ENCODE measurements around the gene ZCCHC2. TPM values are rescaled to one million over a fixed set of nuclear protein-coding genes. Genes with fewer than 3 reads are reported as not detected.

Gene ZCCHC2
- total RNA-seq, 1 experiment from 2014 or later, result 3.1 TPM

DNA sequence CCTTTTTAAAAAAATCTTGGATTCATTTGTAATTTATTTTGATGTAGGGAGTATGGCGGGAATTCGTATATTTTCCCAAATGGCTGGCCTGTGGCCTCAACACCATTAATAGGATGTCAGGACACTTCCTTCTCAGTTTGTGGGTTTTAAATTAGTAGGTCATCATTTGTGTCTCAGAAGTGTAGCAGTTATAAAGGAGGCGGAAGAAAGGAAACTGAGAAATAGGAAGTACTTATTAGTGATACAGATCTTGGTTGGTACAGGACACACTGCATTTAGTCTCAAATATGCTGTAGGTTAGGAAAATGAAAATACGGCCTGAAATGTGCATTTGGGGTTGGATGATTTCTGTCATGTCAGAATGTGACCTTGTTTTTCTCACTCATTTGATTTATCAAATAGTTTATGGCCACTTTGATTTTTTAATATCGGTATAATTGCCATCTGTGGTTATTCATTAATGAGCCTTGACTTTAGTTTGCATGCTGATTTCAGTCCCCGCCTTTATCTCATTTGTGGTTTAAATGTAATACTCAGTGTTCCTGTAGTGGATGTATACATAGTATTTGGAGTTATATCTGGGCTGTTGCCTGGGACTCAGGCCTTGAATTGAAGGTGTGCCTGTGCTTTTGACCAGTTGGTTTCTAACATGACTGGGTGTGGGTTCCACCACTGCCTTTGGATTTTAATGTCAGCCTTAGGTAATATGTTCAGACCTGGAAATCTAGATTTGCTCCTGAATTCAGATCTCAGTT lies 31.4 kb downstream of the ZCCHC2 start:
- Histone ChIP-seq H3K27me3 (no peaks in the 10 kb centered on the region), H3K4me3 (no peak overlapping the region), H3K9me3 (no peaks in the 10 kb centered on the region), H3K36me3 (peaks cover 10% of the 10 kb centered on the region)
- DNase-seq, result no peak

- no peaks in the 10 kb centered on the region for H3K27me3 ChIP-seq
- no peaks in the 10 kb centered on the region for H3K9me3 ChIP-seq
- H3K36me3 ChIP-seq, result peaks cover 10% of the 10 kb centered on the region
- no peak overlapping the region for H3K4me3 ChIP-seq
- DNase-seq, result no peak
Measured at GRCh38 chr18:62555135-62555534, 32.3 kb downstream of the ZCCHC2 start.

DNA sequence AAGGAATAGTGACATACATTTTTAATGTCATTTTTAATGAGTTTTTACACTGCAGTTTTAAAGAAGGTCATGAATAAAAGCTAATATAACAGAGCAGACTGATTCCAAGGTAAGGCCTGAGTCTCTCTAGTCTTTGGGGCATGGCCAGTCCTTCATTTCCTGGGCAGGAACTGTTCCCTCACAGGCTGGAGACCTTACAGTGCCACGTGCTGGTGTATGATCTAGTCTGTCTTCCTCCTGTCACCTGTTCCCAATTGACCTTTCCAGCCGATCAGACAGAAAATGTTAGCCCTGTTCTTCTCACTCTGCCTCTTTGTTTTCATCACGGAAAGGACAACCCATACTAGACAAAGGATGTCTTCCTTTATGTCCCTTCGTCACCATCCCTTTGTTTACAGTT lies 33.6 kb downstream of the ZCCHC2 start:
- no peaks in the 10 kb centered on the region for H3K27me3 ChIP-seq
- no peaks in the 10 kb centered on the region for H3K9me3 ChIP-seq
- DNase-seq, result no peak
- no peak overlapping the region for H3K4me3 ChIP-seq
- H3K36me3 ChIP-seq, result peaks cover 10% of the 10 kb centered on the region

DNA sequence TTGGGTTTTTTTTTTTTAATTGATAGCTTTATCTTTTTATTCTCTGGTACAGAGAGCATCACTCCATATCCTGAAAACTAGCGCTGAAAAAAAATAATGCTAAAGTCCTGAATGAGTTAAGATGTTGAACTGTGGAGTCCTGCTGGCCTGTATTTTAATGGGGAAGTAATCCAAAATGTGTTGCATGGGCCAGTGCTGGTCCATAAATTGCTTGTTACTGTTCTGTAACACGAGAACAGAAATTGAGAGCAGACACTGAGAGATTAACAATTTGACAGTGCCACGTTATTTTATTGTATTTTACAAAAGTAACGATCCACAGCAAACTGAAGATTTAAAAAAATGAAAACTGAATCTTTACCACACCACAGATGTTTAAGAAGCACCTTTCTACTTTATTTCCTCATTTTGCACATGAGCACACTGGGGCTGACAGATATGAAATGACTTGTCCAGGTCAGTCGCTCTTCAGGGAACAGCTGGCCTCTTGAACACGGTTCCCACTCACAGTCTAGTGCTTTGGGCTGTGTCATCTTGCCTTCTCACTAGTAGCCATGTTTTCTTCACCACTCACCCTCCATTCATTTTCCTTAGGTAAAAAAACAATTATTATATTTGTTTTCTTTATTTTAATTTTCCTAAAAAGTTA lies 35.3 kb downstream of the ZCCHC2 start:
- no peaks in the 10 kb centered on the region for H3K9me3 ChIP-seq
- DNase-seq, result no peak
- H3K4me3 ChIP-seq, result no peak overlapping the region
- peaks cover 14% of the 10 kb centered on the region for H3K36me3 ChIP-seq
- H3K27me3 ChIP-seq, result no peaks in the 10 kb centered on the region

DNA sequence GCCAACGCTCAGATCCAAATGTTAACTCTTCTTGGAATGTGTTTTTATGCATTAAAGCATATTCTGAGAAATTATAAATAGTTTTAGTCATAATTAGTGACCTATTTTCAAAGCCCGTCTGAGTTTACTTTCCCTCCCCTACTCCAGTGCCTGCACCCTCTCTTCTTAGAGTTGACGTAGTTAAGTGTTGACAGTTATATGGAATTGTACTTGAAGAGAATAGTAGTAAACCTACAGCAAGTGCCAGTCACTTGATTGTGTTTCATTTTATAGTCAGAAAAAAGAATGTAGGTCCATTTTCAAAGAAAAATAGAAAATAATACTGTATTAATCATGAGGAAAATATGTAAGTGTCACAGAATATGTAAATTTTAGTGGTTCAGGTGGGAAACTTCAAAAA lies 41.2 kb downstream of the ZCCHC2 start:
- DNase-seq, result no peak
- H3K27me3 ChIP-seq, result no peaks in the 10 kb centered on the region
- no peak overlapping the region for H3K4me3 ChIP-seq
- peaks cover 24% of the 10 kb centered on the region for H3K36me3 ChIP-seq
- no peaks in the 10 kb centered on the region for H3K9me3 ChIP-seq

- H3K27me3 ChIP-seq, result no peaks in the 10 kb centered on the region
- H3K9me3 ChIP-seq, result no peaks in the 10 kb centered on the region; the same call in 1 of the 2 replicates
- peaks cover 35% of the 10 kb centered on the region for H3K36me3 ChIP-seq
- DNase-seq, result peak; percentile 14
- H3K4me3 ChIP-seq, result no peak overlapping the region
Measured at GRCh38 chr18:62566199-62566598, 43.4 kb downstream of the ZCCHC2 start.

- no peaks in the 10 kb centered on the region for H3K27me3 ChIP-seq
- H3K9me3 ChIP-seq, result no peaks in the 10 kb centered on the region; the same call in 1 of the 2 replicates
- no peak for DNase-seq
- H3K36me3 ChIP-seq, result peaks cover 38% of the 10 kb centered on the region
- H3K4me3 ChIP-seq, result no peak overlapping the region
Measured at GRCh38 chr18:62566818-62567217, 44.0 kb downstream of the ZCCHC2 start.

DNA sequence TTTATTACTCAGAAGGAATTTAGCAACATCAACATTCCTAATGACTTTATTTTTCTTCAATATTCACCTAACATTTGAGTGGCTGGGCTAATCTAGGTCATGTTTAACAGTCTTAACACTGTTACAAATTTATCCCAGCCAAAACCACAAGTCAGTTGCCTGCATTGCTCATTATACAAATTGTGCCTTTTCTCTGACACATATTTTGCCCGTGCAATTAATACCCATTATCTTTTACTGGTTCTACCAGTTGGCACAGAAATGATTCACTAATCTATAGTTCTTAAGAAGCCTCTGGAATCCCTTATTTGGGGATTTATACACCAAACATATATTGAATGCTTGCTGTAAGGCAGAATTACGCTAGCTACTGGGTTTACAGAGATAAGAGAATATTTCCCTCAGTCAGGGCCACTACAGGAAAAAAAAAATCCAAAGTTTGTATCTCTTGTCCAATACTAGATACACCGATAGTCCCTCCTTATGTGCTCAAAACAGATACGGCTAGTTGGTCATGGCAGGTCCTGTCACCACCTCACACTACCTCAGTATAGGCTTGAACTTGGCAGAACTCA lies 46.3 kb downstream of the ZCCHC2 start:
- DNase-seq, result no peak
- H3K36me3 ChIP-seq, result peaks cover 37% of the 10 kb centered on the region

GRCh38 chr18:62571037-62571436 lies 48.2 kb downstream of the ZCCHC2 start:
- Histone ChIP-seq H3K4me3 (no peak overlapping the region), H3K36me3 (peaks cover 32% of the 10 kb centered on the region), H3K27me3 (no peaks in the 10 kb centered on the region), H3K9me3 (no peaks in the 10 kb centered on the region; the same call in 1 of the 2 replicates)
- DNase-seq, result no peak

More for the DNA sequence above, 46.3 kb downstream of the ZCCHC2 start:
- no peaks in the 10 kb centered on the region for H3K27me3 ChIP-seq
- H3K9me3 ChIP-seq, result no peaks in the 10 kb centered on the region; the same call in 1 of the 2 replicates
- H3K4me3 ChIP-seq, result no peak overlapping the region

- peaks cover 29% of the 10 kb centered on the region for H3K36me3 ChIP-seq
- H3K27me3 ChIP-seq, result no peaks in the 10 kb centered on the region
- H3K9me3 ChIP-seq, result no peaks in the 10 kb centered on the region; the same call in 1 of the 2 replicates
- no peak overlapping the region for H3K4me3 ChIP-seq
- no peak for DNase-seq
Measured at GRCh38 chr18:62571648-62572047, 48.8 kb downstream of the ZCCHC2 start.

DNA sequence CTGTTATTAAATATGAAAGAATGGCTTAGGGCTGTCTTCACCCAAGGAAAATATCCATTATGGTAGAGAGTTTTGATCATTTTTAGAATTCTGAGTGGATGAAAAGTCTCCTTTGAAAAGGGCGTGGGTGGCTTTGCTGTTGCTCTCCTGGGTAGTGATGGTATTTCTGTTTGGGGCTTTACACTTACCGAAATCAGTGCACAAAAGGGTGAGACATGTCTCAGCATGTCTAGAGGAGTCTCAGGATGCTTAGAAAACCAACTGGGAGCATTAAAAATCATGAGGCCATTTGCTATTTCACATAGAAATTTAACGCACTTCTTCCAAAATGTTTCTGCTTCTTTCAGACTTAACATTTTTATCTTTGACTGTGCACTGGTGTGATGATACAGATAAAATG lies 49.6 kb downstream of the ZCCHC2 start:
- peaks cover 25% of the 10 kb centered on the region for H3K36me3 ChIP-seq
- H3K9me3 ChIP-seq, result no peaks in the 10 kb centered on the region; the same call in 1 of the 2 replicates
- no peak overlapping the region for H3K4me3 ChIP-seq
- no peaks in the 10 kb centered on the region for H3K27me3 ChIP-seq
- DNase-seq, result no peak

GRCh38 chr18:62574776-62575175 lies 52.0 kb downstream of the ZCCHC2 start:
- Histone ChIP-seq H3K36me3 (peaks cover 22% of the 10 kb centered on the region), H3K27me3 (no peaks in the 10 kb centered on the region), H3K9me3 (no peaks in the 10 kb centered on the region), H3K4me3 (no peak overlapping the region)
- no peak for DNase-seq

DNA sequence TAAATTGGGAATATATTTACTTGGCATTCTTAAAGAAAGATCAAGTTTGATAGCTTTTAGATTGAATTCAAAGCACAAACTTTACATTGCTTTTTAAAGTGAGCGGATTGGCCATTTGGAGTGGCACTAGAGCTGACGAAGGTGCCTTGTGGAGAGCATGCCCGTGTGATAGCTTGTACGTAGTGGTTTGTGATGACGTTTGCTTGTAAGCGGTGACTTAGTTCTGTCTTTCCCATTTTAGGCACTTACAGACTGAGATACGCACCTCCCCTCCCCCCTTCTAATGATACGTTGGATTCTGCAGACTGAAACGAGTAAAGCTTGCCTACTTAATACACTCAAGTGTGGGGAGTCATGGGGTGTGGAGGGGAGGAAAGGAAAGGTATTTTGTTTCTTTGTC lies 53.4 kb downstream of the ZCCHC2 start:
- Histone ChIP-seq H3K36me3 (peaks cover 10% of the 10 kb centered on the region), H3K9me3 (no peaks in the 10 kb centered on the region), H3K4me3 (no peak overlapping the region), H3K27me3 (no peaks in the 10 kb centered on the region)
- no peak for DNase-seq

- Histone ChIP-seq H3K4me3 (no peak overlapping the region), H3K9me3 (no peaks in the 10 kb centered on the region), H3K36me3 (peaks cover 8% of the 10 kb centered on the region), H3K27me3 (no peaks in the 10 kb centered on the region)
- no peak for DNase-seq
Measured at GRCh38 chr18:62576845-62577512, 54.2 kb downstream of the ZCCHC2 start.

GRCh38 chr18:62577765-62578164 lies 54.9 kb downstream of the ZCCHC2 start:
- Histone ChIP-seq H3K27me3 (no peaks in the 10 kb centered on the region), H3K36me3 (peaks cover 8% of the 10 kb centered on the region), H3K9me3 (no peaks in the 10 kb centered on the region), H3K4me3 (no peak overlapping the region)
- DNase-seq, result no peak

DNA sequence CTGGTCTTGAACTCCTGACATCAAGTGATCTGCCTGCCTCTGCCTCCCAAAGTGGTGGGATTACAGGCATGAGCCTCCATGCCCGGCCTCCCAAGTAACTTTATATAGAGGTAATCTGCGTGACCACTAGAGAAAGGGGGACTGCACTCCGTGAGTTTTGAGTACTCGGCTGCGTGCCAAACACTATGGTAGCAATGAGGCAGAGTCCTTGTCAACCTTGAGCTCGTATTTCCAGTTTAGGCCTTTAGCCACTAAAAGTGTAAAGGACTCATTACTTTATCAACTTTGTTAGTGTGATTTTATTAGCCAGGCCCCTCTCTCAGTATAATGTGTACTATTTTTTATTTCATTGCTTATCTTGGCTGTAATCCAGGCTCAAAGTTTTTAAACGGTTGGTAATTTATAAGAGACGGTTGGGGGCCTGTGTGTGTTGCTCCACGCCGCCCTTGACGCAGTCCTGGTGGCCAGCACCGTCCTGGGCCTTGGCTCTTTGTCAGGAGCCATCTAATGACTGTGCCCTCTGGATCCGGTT lies 56.2 kb downstream of the ZCCHC2 start:
- Histone ChIP-seq H3K9me3 (no peaks in the 10 kb centered on the region), H3K27me3 (no peaks in the 10 kb centered on the region), H3K36me3 (peaks cover 5% of the 10 kb centered on the region), H3K4me3 (no peak overlapping the region)
- DNase-seq, result no peak

DNA sequence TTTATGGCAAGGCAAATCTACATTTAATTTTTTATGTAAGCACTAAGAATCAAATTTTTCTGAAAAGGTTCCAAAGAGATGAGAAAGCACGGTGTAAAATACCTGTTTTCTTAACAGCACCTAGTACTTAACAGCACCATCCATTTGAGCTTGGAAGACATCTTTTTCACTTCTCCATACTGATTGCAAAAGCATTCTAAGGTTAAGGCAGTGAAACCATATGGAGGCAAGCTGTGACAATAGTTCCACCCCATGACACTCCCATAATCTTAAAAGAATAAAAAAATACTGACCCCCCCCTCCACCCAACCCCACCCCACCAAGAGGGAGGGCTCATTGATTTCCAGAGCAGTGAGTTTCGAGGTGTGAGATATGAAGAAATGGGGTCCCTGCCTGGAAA lies 60.6 kb downstream of the ZCCHC2 start:
- H3K36me3 ChIP-seq, result no peaks in the 10 kb centered on the region; the same call in 1 of the 2 replicates
- no peak for DNase-seq
- H3K9me3 ChIP-seq, result no peaks in the 10 kb centered on the region
- H3K27me3 ChIP-seq, result no peaks in the 10 kb centered on the region
- no peak overlapping the region for H3K4me3 ChIP-seq
